Measurements from ENCODE around the gene MS4A4A.

The MS4A4A gene

GRCh38 chr11:60357771-60358170 lies 77.3 kb downstream of the MS4A4A start:
- no peak for DNase-seq
